Progenitor cell of endocrine pancreas (in vitro differentiated cells): Measurements from ENCODE around the gene PAPPA. TPM values are rescaled to one million over a fixed set of nuclear protein-coding genes. Genes with fewer than 3 reads are reported as not detected.

ENCODE experiments used
- DNase-seq: peaks from one replicate; pipeline ENCODE4 v3.0.0; 2021; ENCODE audit warnings: low spot score; ENCODE audit not compliant: unreplicated experiment
- H3K27ac Mint-ChIP-seq: 2 replicates; pipeline ENCODE4 v1.8.0; 2021; ENCODE audit warnings: mild to moderate bottlenecking, moderate library complexity, mixed read lengths
- H3K27me3 Mint-ChIP-seq: 2 replicates; pipeline ENCODE4 v1.8.0; 2021; ENCODE audit warnings: mixed read lengths
- H3K36me3 Mint-ChIP-seq: 2 replicates; pipeline ENCODE4 v1.8.0; 2022; ENCODE audit warnings: mixed read lengths; ENCODE audit not compliant: insufficient read depth
- H3K4me1 Mint-ChIP-seq: 2 replicates; pipeline ENCODE4 v1.8.0; 2021; ENCODE audit warnings: low read depth, mixed read lengths
- H3K4me3 Mint-ChIP-seq: 2 replicates; pipeline ENCODE4 v1.8.0; 2021; ENCODE audit warnings: low read depth, mild to moderate bottlenecking, moderate library complexity, mixed read lengths
- H3K9me3 Mint-ChIP-seq: 2 replicates; pipeline ENCODE4 v1.8.0; 2021; ENCODE audit warnings: low read depth, mixed read lengths
- total RNA-seq: library from RNA; stranded (reverse); gene quantifications from 2 replicates; pipeline ENCODE4 v1.2.1, GENCODE V29; 2021
- TF ChIP-seq, protein P1 (sequence below): fragments of 200-600 bp; sonication (generic); IDR thresholded peaks from one replicate; pipeline ENCODE4 v1.5.0; 2021; ENCODE audit warnings: antibody characterized with exemption, mild to moderate bottlenecking; ENCODE audit not compliant: unreplicated experiment

PAPPA gene
- total RNA-seq, 1 donor from 2014 or later, result 0.36 TPM

DNA sequence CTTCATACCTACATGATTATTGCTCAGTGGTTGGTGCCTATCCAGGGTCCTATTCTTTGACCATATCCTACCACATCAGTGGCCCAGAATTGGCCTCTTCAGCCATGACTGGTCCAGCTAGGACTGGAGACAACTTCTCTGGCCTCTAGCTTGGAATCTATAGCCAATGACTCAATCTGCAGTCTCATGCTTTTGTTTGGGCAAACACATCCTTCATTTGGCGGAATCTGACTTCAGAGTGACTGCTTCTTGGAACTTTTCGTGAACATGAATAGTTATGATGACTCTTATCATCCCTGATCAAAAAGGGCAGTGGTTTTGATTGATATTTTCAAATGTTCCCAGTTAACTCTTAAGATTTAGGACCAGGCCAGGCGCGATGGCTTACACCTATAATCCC, 134.1 kb downstream of the PAPPA start:
- peaks cover 29% of the 10 kb centered on the region for H3K27me3 Mint-ChIP-seq

GRCh38 chr9:116288658-116289057, 135.1 kb downstream of the PAPPA start:
- TF ChIP-seq, protein P1, sequence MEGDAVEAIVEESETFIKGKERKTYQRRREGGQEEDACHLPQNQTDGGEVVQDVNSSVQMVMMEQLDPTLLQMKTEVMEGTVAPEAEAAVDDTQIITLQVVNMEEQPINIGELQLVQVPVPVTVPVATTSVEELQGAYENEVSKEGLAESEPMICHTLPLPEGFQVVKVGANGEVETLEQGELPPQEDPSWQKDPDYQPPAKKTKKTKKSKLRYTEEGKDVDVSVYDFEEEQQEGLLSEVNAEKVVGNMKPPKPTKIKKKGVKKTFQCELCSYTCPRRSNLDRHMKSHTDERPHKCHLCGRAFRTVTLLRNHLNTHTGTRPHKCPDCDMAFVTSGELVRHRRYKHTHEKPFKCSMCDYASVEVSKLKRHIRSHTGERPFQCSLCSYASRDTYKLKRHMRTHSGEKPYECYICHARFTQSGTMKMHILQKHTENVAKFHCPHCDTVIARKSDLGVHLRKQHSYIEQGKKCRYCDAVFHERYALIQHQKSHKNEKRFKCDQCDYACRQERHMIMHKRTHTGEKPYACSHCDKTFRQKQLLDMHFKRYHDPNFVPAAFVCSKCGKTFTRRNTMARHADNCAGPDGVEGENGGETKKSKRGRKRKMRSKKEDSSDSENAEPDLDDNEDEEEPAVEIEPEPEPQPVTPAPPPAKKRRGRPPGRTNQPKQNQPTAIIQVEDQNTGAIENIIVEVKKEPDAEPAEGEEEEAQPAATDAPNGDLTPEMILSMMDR, result no peak
- no peak overlapping the region for H3K4me3 Mint-ChIP-seq
- H3K27ac Mint-ChIP-seq, result no peak overlapping the region
- H3K36me3 Mint-ChIP-seq, result no peaks in the 10 kb centered on the region
- peaks cover 21% of the 10 kb centered on the region for H3K27me3 Mint-ChIP-seq
- no peak for DNase-seq
- H3K4me1 Mint-ChIP-seq, result peaks cover 17% of the 10 kb centered on the region
- no peaks in the 10 kb centered on the region for H3K9me3 Mint-ChIP-seq

More for the DNA sequence above, 134.1 kb downstream of the PAPPA start:
- no peak overlapping the region for H3K27ac Mint-ChIP-seq
- H3K36me3 Mint-ChIP-seq, result no peaks in the 10 kb centered on the region
- no peak overlapping the region for H3K4me3 Mint-ChIP-seq
- DNase-seq, result no peak
- TF ChIP-seq, protein P1, result no peak
- H3K9me3 Mint-ChIP-seq, result no peaks in the 10 kb centered on the region
- peaks cover 17% of the 10 kb centered on the region for H3K4me1 Mint-ChIP-seq

DNA sequence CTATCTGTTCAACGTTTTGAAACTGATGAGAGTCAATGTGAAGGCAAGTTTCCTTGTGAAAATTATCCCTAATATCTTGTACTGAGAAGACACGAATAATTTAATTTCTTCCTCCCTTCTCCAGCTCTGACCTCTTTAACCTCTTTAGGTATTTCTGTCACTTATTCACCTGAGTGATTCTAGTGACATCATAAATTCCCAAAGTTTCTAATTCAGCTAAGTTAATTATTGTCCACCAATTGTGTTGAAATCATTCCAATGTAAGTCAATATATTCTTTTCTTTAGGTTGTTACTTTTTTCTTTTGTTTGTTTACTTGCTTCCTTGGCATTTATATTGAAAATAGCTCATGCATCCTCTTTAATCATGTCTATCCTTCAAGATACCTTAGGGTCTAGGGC, 143.8 kb downstream of the PAPPA start:
- no peaks in the 10 kb centered on the region for H3K9me3 Mint-ChIP-seq

GRCh38 chr9:116298249-116298648, 144.7 kb downstream of the PAPPA start:
- Mint-ChIP-seq H3K4me3 (no peak overlapping the region), H3K9me3 (no peaks in the 10 kb centered on the region), H3K4me1 (peaks cover 1% of the 10 kb centered on the region), H3K27me3 (peaks cover 14% of the 10 kb centered on the region), H3K27ac (no peak overlapping the region), H3K36me3 (no peaks in the 10 kb centered on the region)
- DNase-seq, result no peak
- TF ChIP-seq, protein P1, result no peak

More for the DNA sequence above, 143.8 kb downstream of the PAPPA start:
- peaks cover 1% of the 10 kb centered on the region for H3K4me1 Mint-ChIP-seq
- no peak overlapping the region for H3K27ac Mint-ChIP-seq
- peaks cover 13% of the 10 kb centered on the region for H3K27me3 Mint-ChIP-seq
- no peak for DNase-seq
- no peak overlapping the region for H3K4me3 Mint-ChIP-seq
- TF ChIP-seq, protein P1, result no peak
- no peaks in the 10 kb centered on the region for H3K36me3 Mint-ChIP-seq

- H3K4me1 Mint-ChIP-seq, result peaks cover 1% of the 10 kb centered on the region
- H3K27me3 Mint-ChIP-seq, result peaks cover 14% of the 10 kb centered on the region
- H3K36me3 Mint-ChIP-seq, result no peaks in the 10 kb centered on the region
- TF ChIP-seq, protein P1, result no peak
- no peak for DNase-seq
- no peaks in the 10 kb centered on the region for H3K9me3 Mint-ChIP-seq
- H3K27ac Mint-ChIP-seq, result no peak overlapping the region
- H3K4me3 Mint-ChIP-seq, result no peak overlapping the region
Measured at GRCh38 chr9:116298878-116299391, 145.3 kb downstream of the PAPPA start.
